Right forelimb (tissue), 1 donor: ENCODE results near the gene RHO.
"Not testable (repeated sequence)": the region's sequence is repeated elsewhere in the genome, so short reads cannot be mapped to it uniquely, and the experiment has no call there.

Experiments used
- DNase-seq: peaks from one replicate; pipeline ENCODE4 v3.0.0-alpha.2; 2018

Gene RHO

DNA sequence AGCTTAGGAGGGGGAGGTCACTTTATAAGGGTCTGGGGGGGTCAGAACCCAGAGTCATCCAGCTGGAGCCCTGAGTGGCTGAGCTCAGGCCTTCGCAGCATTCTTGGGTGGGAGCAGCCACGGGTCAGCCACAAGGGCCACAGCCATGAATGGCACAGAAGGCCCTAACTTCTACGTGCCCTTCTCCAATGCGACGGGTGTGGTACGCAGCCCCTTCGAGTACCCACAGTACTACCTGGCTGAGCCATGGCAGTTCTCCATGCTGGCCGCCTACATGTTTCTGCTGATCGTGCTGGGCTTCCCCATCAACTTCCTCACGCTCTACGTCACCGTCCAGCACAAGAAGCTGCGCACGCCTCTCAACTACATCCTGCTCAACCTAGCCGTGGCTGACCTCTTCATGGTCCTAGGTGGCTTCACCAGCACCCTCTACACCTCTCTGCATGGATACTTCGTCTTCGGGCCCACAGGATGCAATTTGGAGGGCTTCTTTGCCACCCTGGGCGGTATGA is at the start of gene RHO:
TSS of gene RHO (plus strand) at position 51 of the 512 bp plus-strand sequence. CDS start at position 146, 95 bp downstream.
- DNase-seq, result no peak

DNA sequence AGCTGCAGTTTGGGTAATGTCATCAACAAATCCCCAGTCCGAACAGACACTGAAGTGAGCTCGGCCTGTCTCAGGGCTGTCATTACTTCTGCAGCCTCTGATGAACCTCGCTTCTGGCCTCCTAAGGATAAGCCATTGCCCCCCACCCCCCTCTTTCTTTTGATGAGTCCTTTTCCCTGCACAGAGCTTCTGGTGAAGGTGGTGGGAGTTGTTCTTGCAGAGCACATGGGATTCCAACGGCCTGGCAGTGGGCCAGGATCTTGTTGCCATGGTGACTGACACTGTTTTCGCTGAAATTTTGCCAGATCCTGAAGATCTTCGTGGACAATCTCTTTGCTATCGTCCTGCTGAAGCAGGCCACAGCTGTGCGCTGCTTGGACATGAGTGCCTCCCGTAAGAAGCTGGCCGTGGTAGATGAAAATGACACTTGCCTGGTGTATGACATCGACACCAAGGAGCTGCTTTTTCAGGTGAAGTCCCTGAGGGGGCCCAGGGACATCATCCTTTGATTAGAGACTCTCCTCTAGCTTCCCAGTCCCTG is 47.1 kb upstream of the RHO start:
- not testable (repeated sequence) for DNase-seq

DNA sequence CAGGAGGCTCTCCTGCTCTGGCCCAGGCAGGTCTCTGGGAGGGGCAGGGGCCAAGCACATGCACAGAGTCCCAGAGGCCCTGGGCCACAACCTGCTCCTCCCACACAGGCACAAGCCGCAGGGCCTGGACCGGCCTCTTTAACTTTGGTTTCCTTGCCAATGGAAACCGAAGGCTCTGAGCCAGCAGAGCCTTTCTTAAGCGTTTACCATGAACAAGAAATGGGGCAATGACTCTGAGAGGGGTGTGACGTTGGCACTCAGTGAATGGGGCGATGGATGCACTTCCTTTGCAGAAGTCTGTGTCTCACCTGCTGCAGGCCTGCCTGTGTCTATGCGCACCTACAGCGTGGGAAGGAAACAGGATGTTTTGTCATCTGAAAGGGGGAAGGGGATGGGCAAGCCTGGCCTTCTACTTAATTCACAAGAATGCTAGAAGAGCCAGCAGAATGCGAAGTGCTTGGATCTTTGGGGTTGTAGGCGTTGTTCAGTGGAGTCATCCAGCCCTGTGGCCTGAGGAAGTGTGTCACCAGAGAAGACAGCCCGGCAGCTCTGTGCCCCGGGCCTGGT is 46.6 kb upstream of the RHO start:
- no peak for DNase-seq

DNA sequence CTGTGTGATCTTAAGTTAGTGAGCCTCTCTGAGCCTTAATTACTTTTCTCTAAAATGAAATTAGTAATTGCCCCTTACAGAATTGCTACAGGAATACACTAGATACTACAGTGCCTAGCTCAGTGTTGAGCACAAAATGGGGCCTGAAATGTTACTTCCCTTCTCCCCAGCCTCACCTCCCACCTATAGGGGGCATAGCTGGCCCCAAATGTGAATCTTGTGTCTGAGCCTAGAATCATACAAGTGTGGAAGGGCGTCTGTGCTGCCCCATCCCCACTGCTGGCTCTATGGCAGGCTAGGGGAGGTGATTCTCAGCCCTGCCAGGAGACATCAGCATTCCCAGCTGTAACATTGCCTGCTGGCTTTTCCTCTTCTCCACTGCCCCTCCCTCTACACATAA is 45.7 kb upstream of the RHO start:
- DNase-seq, result no peak

DNA sequence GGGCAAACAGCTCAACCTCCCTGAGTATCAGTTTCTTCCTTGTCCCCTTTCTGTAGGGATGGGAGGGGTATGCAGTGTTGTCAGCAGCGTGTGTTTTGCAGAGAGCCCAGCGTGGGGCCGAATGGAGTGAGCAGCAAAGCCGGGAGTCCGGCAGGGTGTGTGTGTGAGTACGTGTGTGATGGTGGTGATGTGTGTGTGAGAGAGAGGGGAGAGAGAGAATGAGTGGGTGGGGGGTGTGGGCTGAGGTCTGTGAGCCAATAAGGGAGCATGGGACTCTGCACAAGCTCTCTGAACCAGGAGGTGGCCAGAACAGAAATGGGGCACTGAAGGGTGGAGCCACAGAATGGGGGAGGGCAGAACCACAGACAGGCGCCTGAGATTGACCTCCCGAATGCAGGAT is 44.6 kb upstream of the RHO start:
- DNase-seq, result no peak

DNA sequence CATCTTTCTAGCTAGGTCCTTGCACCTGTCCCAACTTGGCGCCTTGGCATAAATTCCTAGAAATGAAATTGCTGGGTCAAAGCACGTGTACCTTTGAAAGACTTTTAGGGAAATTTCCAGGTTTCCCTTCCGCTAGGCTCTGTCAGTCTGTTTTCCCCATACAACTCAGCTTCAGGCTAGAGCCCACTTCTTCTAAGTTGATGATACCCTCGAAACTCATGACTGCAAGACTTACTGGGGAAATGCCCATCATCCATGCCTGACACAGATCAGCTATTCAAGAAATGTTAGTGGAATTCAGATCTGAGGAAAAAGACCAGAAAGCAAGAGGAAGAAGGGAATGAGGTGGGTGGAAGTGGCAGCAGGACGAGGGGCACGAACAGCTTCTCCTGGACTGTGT is 43.3 kb upstream of the RHO start:
- not testable (repeated sequence) for DNase-seq

DNA sequence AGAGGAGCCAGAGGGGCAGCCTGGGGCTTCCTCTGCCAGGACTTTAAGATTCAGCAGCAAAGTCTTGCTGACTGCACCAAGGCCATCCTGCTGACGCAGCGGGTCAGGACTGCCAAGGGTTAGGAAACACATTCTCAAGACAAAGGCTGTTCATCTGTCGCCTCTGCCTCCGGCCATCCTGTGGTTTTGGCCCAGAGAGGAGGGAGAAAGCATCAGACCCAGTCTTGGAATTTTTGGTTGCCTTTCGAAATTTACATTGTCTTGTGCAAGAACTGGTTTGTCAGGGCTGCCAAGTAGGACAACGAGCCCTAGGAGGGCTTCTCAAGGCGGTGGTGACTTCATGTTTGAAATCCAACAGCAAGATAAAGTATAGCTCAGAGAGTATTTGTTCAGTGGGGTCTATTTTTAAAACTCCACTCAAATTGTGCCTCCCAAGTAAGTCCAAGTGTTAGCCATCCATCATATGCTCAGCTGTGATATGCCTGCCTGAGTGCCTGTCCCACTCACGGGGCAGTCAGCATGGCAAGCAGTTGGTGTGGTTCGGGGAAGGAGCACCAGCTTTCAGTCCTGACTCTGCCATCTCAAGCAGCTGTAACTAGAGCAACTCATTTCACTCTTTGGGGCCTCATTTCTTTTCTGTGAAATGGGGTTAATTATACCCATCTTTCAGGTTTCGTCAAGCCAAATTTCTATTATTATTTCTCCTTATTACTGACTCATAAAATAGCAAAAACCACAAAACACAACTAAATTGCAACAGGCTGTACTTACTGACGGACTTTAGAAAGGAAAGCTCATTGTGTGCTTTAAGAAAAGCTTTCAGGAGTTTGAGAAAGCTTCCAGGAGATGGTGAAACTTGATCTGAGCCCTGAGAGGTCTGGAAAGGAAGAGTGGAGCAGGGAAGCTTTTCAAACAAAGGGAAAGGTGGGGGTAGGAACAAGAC is 42.4 kb upstream of the RHO start:
- DNase-seq, result peak; percentile 56

DNA sequence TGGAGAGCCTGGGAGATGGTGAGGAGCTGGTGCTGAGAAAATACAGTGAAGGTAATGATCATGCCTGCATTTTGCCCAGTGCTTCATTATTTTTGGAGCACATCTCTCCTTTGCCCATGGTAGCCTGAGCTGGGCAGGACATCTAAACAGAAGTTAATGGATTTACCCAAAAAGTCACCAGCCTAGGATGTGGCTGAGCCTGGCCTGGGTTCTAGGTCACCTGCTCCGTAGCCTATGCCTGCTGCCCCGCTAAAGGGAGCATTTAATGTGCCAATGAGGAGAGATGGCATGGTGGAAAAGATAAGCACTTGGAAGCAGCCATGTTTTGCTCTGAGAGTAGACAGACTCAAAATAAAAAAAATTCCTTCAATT is 41.8 kb upstream of the RHO start:
- no peak for DNase-seq

DNA sequence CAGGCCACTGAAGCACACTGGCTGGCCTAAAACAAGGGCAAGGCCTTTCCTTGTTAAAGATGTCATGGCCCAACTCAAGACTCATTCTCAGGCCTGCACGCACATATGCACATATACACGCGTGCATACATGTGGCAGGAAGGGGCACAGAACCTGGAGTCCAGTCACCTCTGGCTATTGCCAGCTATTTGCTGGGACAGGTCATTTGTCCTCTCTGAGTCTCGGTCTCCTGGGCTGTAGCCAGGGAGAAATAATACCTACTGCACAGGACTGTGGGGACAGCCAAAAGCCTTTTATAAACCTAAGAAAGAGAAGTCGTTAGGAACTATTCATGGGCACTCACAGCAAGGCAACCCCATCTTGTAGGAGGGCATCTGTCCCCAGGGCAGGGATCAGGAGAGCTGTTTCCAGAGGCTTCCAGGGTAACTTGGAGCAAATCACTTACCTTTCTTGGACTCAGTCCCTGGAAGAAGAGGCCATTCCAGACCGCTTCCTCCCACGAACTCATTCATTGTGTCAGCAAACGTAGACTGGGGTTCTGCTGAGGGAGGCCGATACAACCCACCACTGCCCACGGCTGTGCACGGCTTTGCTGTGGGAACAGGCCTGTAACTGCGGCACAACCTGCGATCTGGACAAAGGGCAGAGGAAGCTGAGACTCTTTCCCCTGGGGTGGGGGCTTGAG is 41.1 kb upstream of the RHO start:
- DNase-seq, result no peak

DNA sequence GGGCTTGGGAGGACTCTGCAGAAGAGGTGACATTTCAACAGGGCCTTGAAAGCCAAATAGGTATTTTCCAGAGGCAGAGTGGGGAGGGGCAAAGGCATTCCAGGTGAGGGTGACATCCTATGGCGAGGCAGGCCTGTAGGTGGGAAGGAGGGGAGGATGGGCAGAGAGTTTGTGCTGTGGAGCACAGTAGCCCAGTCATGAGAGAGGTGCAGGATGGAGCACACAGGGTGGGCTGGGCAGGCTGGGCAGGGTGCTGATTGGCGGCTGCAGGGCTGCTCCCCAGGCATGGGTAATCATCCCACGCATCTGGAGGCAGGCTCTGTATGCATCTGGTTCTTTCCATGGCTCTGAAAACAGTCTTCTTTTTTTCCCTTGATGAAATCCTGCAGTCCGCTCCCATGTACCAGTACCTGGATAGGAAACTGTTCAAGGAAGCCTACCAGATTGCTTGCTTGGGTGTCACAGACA is 40.5 kb upstream of the RHO start:
- not testable (repeated sequence) for DNase-seq

DNA sequence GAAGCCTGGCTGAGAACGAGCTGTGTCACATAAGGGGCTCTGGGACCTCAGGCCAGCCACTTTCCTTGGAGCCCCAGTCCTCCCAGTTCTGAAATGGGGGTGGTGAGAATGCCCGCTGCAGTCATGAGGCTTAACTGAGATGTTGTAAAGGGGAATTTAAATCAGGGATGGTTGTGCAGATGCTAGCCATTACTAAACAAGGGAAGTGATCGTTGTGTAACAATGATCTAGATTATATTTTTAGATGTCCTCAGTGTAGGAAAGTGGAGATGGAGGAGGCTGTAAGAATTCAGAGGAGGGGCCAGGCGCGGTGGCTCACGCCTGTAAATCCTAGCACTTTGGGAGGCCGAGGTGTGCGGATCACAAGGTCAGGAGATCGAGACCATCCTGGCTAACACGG is 39.2 kb upstream of the RHO start:
- not testable (repeated sequence) for DNase-seq

DNA sequence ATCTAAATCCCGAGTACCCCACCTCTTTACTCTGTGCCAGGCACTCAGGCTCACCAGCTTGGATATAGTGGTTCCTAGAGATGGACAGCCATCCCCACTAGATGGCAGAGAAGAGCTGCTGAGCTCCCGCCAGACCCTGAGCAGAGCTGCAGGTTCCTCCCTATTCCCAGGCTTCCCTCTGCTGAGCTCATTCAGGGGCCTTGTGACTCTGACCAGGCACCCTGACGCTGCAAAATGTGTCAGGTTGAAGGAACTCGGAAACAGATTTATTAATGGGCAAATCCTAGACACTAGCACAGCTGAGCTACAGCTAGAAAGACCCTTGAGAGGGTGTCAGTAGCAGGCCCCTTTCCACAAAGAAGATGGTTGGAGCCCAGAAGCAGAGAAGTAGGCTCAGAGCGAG is 38.2 kb upstream of the RHO start:
- peak; percentile 83 for DNase-seq

DNA sequence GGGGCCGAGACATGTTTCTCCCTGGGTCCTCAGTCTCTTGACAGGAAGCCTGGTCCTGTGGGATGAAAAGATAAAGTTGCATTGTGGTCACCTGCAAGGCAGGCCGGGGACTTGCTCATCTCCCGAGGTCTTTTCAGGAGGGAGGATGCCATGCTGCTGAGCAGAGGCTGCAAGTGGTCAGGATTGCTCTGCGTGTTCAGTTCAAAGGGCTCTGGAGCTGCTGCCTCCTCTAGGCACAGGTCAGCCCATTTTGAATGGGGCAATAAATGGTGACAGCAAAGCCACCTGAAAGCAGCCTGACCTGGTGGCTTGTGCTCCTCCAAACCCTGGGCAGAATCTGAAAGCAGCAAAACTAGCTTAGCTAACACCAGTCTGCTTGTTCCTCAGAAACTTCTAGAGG is 37.4 kb upstream of the RHO start:
- DNase-seq, result not testable (repeated sequence)

DNA sequence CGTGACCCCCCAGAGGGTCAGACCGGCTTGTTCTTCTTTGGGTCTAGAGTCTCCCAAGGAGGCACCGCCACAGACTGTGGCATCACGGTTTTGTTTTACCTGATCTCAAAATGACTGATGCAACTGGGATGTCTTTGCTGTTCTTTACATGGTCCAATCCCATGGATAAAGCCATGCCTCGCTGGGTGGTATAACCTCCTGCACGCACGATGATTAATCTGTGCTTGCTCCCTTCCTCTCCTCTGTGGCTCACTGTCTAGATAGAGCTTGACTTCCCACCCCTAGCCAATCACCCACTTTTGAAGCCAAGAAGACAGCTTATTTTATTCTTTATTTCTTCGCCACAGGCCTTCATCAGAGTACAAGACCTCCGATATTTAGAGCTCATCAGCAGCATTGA is 36.6 kb upstream of the RHO start:
- no peak for DNase-seq

DNA sequence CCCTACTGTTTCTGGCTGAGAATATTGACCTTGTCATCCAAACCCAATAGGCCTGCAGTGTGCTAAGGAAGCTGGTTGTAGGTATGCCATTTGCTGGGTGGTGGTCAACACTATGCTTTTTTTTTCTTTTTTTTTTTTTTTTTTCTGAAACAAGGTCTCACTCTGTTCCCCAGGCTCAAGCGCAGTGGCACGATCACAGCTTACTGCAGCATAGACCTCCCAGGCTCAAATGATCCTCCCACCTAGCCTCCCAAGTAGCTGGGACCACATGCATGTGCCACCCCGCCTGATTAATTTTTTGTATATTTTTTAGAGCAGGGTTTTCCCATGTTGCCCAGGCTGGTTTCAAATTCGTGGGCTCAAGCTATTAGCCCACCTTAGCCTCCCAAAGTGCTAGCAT is 35.7 kb upstream of the RHO start:
- DNase-seq, result no peak

DNA sequence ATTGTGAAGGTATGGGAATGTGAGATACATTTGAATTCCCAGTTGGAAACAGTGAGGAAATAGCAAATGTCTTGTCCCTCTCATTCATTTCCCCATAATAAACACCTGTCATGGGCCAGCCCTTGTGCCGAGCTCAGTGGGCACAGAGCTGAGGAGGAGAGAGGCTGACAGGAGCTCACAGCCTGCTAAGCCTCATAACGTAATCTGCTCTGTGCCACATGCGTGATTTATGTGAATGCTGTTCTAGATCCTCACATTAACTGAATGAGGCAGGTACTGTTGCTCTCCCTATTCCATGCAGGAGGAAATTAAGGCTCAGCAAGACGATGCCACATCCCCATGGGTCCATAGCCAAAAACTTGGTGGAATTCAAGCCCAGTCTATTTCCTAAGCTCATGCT is 35.2 kb upstream of the RHO start:
- no peak for DNase-seq

DNA sequence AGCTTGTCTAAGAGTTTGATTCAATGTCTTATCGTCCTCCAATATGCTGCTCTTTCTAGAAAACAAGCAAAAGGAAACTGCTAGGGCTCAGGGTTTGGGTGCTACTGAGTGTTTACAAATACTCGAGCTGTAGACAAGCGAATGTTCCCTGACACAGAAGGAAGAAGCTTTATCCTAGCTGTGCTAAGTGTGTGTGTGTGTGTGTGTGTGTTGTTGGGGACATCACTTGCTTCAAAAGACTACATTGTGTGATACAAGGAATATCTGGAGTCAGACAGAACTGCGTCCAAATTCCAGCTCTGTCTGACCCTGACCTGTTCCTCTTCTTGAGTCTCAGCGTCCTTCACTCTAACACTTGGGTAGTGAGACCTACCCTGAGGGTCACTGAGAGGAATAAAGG is 33.9 kb upstream of the RHO start:
- not testable (repeated sequence) for DNase-seq

DNA sequence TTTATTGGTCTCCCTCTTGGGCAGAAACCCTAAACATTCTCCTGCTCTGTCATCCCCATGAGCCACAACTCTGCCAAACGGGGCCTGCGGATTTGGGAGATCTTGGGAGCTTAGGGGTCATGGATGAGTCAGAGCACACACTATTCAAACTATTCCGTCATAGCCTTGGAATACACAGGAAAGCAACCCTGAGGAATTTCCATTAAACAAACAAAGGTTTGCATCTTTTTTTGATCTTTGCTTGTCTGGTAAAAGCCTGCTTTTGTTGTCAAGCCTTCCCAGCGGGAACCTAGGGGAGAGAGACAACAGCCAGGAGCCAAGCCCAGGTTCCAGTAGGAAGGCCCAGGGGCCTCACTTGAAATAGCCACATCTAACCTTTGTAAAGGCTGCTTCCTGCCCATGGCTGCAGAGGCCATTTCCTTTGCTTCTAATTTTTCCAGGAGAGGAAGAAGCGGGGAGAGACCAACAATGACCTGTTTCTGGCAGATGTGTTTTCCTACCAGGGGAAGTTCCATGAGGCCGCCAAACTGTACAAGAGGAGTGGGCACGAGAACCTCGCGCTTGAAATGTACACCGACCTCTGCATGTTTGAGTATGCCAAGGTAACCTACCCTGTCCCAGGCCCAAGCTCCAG is 33.3 kb upstream of the RHO start:
- not testable (repeated sequence) for DNase-seq

DNA sequence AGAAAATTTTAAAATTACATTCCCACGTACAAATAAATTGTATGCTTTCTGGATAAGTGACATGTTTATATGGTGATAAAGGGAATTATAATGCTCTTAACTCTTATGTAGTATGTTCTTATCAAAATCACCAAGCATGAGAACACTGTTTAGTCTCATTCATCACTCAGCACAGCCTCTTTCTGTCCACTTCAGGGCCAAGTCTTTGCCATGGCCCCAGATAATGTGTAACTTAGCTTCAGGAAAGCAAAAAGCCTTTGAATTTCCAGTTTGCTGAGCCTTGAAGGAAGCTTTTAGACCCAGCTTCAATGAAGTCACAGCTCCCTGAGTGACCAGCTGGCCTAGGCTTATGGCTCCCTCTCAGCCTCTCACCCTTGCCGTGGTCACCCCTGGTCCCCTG is 30.6 kb upstream of the RHO start:
- not testable (repeated sequence) for DNase-seq

DNA sequence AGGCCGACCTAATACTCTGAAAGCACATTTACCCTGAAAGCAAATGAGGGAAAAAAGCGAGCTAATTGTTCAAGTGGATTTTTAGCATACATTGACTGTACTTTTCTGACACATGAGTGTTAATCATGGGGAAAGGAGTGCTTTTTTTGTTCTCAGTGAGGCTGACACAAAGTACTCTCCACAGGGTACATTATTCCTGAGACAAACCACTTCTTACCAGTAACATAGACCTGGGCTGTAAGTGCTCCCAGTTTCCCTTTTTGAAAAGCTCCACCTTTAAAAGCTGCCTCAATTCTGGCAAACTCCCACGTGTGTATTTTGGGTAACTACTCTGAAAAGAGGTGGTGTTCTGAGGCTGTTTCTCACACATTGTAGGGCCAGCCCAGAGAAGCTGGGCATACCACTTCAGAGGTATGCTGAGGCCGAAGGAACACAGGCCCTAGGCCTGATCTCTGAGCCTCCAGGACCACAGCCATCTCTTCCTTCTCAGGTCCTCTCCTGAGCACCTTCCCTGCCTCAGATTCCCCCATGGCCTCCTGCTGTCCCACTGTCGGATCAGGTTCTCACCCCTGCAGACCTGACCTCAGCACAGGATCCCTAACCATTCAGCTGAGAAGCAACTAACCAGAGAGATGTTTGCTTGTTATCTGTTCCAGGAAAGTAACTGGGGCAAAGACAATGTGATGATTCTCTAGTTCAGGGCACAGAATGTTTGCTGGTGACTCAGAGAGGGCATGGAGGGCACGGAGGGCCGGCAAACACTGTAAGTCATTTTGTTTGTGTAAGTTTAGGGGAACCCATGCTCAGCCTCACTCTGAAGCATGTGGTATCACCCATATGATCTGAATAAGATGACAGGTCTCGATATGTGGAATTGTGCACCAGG is 29.6 kb upstream of the RHO start:
- DNase-seq, result not testable (repeated sequence)

DNA sequence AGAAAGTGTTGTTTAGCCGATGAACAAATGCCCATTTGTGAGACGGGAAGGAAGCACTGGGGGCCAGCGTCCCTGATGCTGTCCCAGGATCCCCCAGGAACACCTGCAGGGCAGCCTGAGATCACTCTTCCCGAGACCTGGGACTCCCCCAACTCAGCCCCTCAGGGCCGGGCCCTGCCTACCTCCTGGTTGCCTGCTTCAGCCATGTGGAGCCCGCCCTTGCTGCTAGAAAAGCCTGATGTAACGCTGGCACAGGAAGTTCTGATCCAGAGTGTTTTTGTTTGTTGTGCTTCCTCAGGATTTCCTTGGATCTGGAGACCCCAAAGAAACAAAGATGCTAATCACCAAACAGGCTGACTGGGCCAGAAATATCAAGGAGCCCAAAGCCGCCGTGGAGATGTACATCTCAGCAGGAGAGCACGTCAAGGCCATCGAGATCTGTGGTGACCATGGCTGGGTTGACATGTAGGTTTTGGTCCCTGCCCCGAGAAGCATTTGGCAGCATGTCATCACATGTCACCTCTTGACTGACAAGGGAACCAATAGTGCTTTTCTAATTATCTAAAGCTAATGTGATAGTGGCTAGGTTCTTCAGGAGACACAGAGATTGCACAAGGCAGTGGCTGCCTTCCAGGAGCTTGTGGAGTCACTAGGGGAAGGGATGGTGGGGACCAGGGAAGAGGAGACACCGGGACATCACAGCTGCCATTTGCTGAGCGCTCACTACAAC is 28.7 kb upstream of the RHO start:
- DNase-seq, result not testable (repeated sequence)
